ENCODE results near the gene CNKSR3.
"Not testable (repeated sequence)": the region's sequence is repeated elsewhere in the genome, so short reads cannot be mapped to it uniquely, and the experiment has no call there.

CNKSR3 gene

DNA sequence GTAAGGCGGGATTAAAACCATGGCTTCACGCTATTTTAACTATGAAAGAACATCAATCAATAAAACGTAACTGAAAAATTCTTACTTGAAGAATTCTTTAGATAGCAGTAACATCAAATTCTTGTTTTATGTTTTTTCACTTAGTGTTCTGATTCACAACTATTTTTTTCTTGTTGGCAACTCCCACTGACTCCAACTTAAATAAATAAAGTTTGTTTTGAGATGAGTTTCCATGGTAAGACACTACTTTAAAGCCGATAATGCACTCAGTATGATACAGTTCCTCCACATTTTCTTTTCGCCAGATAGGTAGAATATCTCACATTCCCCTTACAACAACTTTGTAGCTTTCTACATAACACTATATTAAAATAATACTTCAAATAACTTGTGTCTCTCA, 33.1 kb upstream of the CNKSR3 start:
- Histone ChIP-seq H3K79me1 (ENCODE audit: low read depth, low read length) (no peaks in the 10 kb centered on the region), H3K36me3 (replicated peaks in 1 of 2; ENCODE audit: control insufficient read depth in 2 of 2, insufficient read depth in 2 of 2, low read length in 2 of 2) (no peaks in the 10 kb centered on the region), H3K14ac (ENCODE audit: low read length) (no peak overlapping the region), H3K4me1 (ENCODE audit: control insufficient read depth in 2 of 2, insufficient read depth in 1 of 2, low read depth in 1 of 2, low read length in 2 of 2) (peaks cover 0 to 11% of the 10 kb centered on the region in 2 donors), H3K27ac (replicated peaks; ENCODE audit: low read length) (no peak overlapping the region), H2BK120ac (ENCODE audit: low read depth, low read length) (no peak overlapping the region), H3K4me3 (ENCODE audit: low read length in 2 of 2) (no peak overlapping the region), H3K18ac (ENCODE audit: low read length) (no peak overlapping the region), H4K91ac (ENCODE audit: low read depth, low read length, poor library complexity) (no peak overlapping the region), H2AK5ac (ENCODE audit: low read depth, low read length) (no peak overlapping the region), H3K9ac (ENCODE audit: low read depth, low read length, poor library complexity) (no peak overlapping the region), H2BK15ac (ENCODE audit: low read length) (no peak overlapping the region), H3K9me3 (replicated peaks in 1 of 2; ENCODE audit: control insufficient read depth in 2 of 2, insufficient read depth in 1 of 2, low read depth in 1 of 2, low read length in 2 of 2) (no peaks in the 10 kb centered on the region), H2AFZ (ENCODE audit: low read length) (no peak overlapping the region), H2BK5ac (ENCODE audit: low read length) (no peak overlapping the region), H3K4ac (ENCODE audit: low read length) (no peak overlapping the region), H3K23ac (ENCODE audit: low read depth, low read length, poor library complexity) (no peak overlapping the region), H2BK12ac (ENCODE audit: low read length) (no peak overlapping the region), H3K4me2 (ENCODE audit: insufficient read depth, low read length, poor library complexity, severe bottlenecking) (no peak overlapping the region), H4K8ac (ENCODE audit: low read depth, low read length) (no peak overlapping the region), H3K27me3 (ENCODE audit: control insufficient read depth in 3 of 3, insufficient read depth in 3 of 3, low read depth in 1 of 3, low read length in 3 of 3) (peaks cover 0 to 8% (median 0%) of the 10 kb centered on the region in 3 experiments)
- no peak for DNase-seq (ENCODE audit: low spot score)
- WGBS, 2 donors (ENCODE audit: extremely low coverage in 2 of 2, insufficient read length in 2 of 2, insufficient replicate concordance in 1 of 2): no CpG with 5 or more reads among the region's 5 CpGs

GRCh38 chr6:154542747-154543146, 32.3 kb upstream of the CNKSR3 start:
- peak; percentile 29 for DNase-seq (ENCODE audit: low spot score)
- H3K4me3 ChIP-seq (ENCODE audit: low read length in 2 of 2): no peak overlapping the region
- H2AK5ac ChIP-seq (ENCODE audit: low read depth, low read length): no peak overlapping the region
- no peak overlapping the region for H2BK15ac ChIP-seq (ENCODE audit: low read length)
- H3K23ac ChIP-seq (ENCODE audit: low read depth, low read length, poor library complexity): no peak overlapping the region
- H3K14ac ChIP-seq (ENCODE audit: low read length): no peak overlapping the region
- no peaks in the 10 kb centered on the region for H3K9me3 ChIP-seq (replicated peaks in 1 of 2; ENCODE audit: control insufficient read depth in 2 of 2, insufficient read depth in 1 of 2, low read depth in 1 of 2, low read length in 2 of 2)
- no peak overlapping the region for H3K9ac ChIP-seq (ENCODE audit: low read depth, low read length, poor library complexity)
- H3K4ac ChIP-seq (ENCODE audit: low read length): no peak overlapping the region
- H2AFZ ChIP-seq (ENCODE audit: low read length): peak overlapping the region; percentile 36
- WGBS, 2 donors (ENCODE audit: extremely low coverage in 2 of 2, insufficient read length in 2 of 2, insufficient replicate concordance in 1 of 2): no CpG with 5 or more reads among the region's 5 CpGs
- no peak overlapping the region for H4K91ac ChIP-seq (ENCODE audit: low read depth, low read length, poor library complexity)
- peaks cover 0 to 6% (median 0%) of the 10 kb centered on the region in 3 experiments for H3K27me3 ChIP-seq (ENCODE audit: control insufficient read depth in 3 of 3, insufficient read depth in 3 of 3, low read depth in 1 of 3, low read length in 3 of 3)
- H3K4me2 ChIP-seq (ENCODE audit: insufficient read depth, low read length, poor library complexity, severe bottlenecking): peak overlapping the region; percentile 23
- H3K79me1 ChIP-seq (ENCODE audit: low read depth, low read length): no peaks in the 10 kb centered on the region
- no peak overlapping the region for H2BK5ac ChIP-seq (ENCODE audit: low read length)
- no peak overlapping the region for H4K8ac ChIP-seq (ENCODE audit: low read depth, low read length)
- no peak overlapping the region for H3K18ac ChIP-seq (ENCODE audit: low read length)
- no peak overlapping the region for H2BK120ac ChIP-seq (ENCODE audit: low read depth, low read length)
- H3K4me1 ChIP-seq (ENCODE audit: control insufficient read depth in 2 of 2, insufficient read depth in 1 of 2, low read depth in 1 of 2, low read length in 2 of 2): peaks cover 4 to 11% of the 10 kb centered on the region in 2 donors
- no peaks in the 10 kb centered on the region for H3K36me3 ChIP-seq (replicated peaks in 1 of 2; ENCODE audit: control insufficient read depth in 2 of 2, insufficient read depth in 2 of 2, low read length in 2 of 2)
- H2BK12ac ChIP-seq (ENCODE audit: low read length): no peak overlapping the region
- no peak overlapping the region for H3K27ac ChIP-seq (replicated peaks; ENCODE audit: low read length)

- H3K27me3 ChIP-seq (ENCODE audit: control insufficient read depth in 3 of 3, insufficient read depth in 3 of 3, low read depth in 1 of 3, low read length in 3 of 3); H2AFZ ChIP-seq (ENCODE audit: low read length); H3K4ac ChIP-seq (ENCODE audit: low read length); H3K79me1 ChIP-seq (ENCODE audit: low read depth, low read length); H3K36me3 ChIP-seq (replicated peaks in 1 of 2; ENCODE audit: control insufficient read depth in 2 of 2, insufficient read depth in 2 of 2, low read length in 2 of 2); H3K9ac ChIP-seq (ENCODE audit: low read depth, low read length, poor library complexity); H2BK120ac ChIP-seq (ENCODE audit: low read depth, low read length); H3K23ac ChIP-seq (ENCODE audit: low read depth, low read length, poor library complexity); H3K18ac ChIP-seq (ENCODE audit: low read length); H3K4me2 ChIP-seq (ENCODE audit: insufficient read depth, low read length, poor library complexity, severe bottlenecking); H2BK12ac ChIP-seq (ENCODE audit: low read length); H3K14ac ChIP-seq (ENCODE audit: low read length); H3K9me3 ChIP-seq (replicated peaks in 1 of 2; ENCODE audit: control insufficient read depth in 2 of 2, insufficient read depth in 1 of 2, low read depth in 1 of 2, low read length in 2 of 2); H2BK15ac ChIP-seq (ENCODE audit: low read length); DNase-seq (ENCODE audit: low spot score); H4K8ac ChIP-seq (ENCODE audit: low read depth, low read length); H4K91ac ChIP-seq (ENCODE audit: low read depth, low read length, poor library complexity); H2BK5ac ChIP-seq (ENCODE audit: low read length); H3K4me3 ChIP-seq (ENCODE audit: low read length in 2 of 2); H3K27ac ChIP-seq (replicated peaks; ENCODE audit: low read length): not testable (repeated sequence)
- no CpG with 5 or more reads among the region's 15 CpGs for WGBS, 2 donors (ENCODE audit: extremely low coverage in 2 of 2, insufficient read length in 2 of 2, insufficient replicate concordance in 1 of 2)
- H3K4me1 ChIP-seq (ENCODE audit: control insufficient read depth in 2 of 2, insufficient read depth in 1 of 2, low read depth in 1 of 2, low read length in 2 of 2): peaks cover 9 to 18% of the 10 kb centered on the region in 2 donors
- peak overlapping the region; percentile 32 for H2AK5ac ChIP-seq (ENCODE audit: low read depth, low read length)
Observed at GRCh38 chr6:154541837-154542236, 31.4 kb upstream of the CNKSR3 start.

GRCh38 chr6:154539593-154540269, 29.2 kb upstream of the CNKSR3 start:
- Histone ChIP-seq H2AK5ac (ENCODE audit: low read depth, low read length) (no peak overlapping the region), H2BK5ac (ENCODE audit: low read length) (no peak overlapping the region), H3K4me1 (ENCODE audit: control insufficient read depth in 2 of 2, insufficient read depth in 1 of 2, low read depth in 1 of 2, low read length in 2 of 2) (peaks cover 9 to 24% of the 10 kb centered on the region in 2 donors), H3K14ac (ENCODE audit: low read length) (no peak overlapping the region), H2BK120ac (ENCODE audit: low read depth, low read length) (no peak overlapping the region), H2BK15ac (ENCODE audit: low read length) (no peak overlapping the region), H3K9me3 (replicated peaks in 1 of 2; ENCODE audit: control insufficient read depth in 2 of 2, insufficient read depth in 1 of 2, low read depth in 1 of 2, low read length in 2 of 2) (no peaks in the 10 kb centered on the region), H3K27ac (replicated peaks; ENCODE audit: low read length) (no peak overlapping the region), H3K18ac (ENCODE audit: low read length) (no peak overlapping the region), H3K79me1 (ENCODE audit: low read depth, low read length) (no peaks in the 10 kb centered on the region), H3K4me3 (ENCODE audit: low read length in 2 of 2) (no peak overlapping the region), H2BK12ac (ENCODE audit: low read length) (no peak overlapping the region), H4K8ac (ENCODE audit: low read depth, low read length) (no peak overlapping the region), H3K27me3 (ENCODE audit: control insufficient read depth in 3 of 3, insufficient read depth in 3 of 3, low read depth in 1 of 3, low read length in 3 of 3) (peaks cover 0 to 12% (median 0%) of the 10 kb centered on the region in 3 experiments), H4K91ac (ENCODE audit: low read depth, low read length, poor library complexity) (no peak overlapping the region), H3K23ac (ENCODE audit: low read depth, low read length, poor library complexity) (no peak overlapping the region), H3K9ac (ENCODE audit: low read depth, low read length, poor library complexity) (no peak overlapping the region), H3K4ac (ENCODE audit: low read length) (no peak overlapping the region), H2AFZ (ENCODE audit: low read length) (no peak overlapping the region), H3K4me2 (ENCODE audit: insufficient read depth, low read length, poor library complexity, severe bottlenecking) (no peak overlapping the region), H3K36me3 (replicated peaks in 1 of 2; ENCODE audit: control insufficient read depth in 2 of 2, insufficient read depth in 2 of 2, low read length in 2 of 2) (no peaks in the 10 kb centered on the region)
- no peak for DNase-seq (ENCODE audit: low spot score)
- no CpG with 5 or more reads among the region's 9 CpGs for WGBS, 2 donors (ENCODE audit: extremely low coverage in 2 of 2, insufficient read length in 2 of 2, insufficient replicate concordance in 1 of 2)
